CD4-positive, alpha-beta T cell (primary cell): ENCODE results near the gene SHTN1. TPM values are rescaled to one million over a fixed set of nuclear protein-coding genes. Genes with fewer than 3 reads are reported as not detected.
A peak's percentile ranks its signal among the peaks of the same experiment; 100 is the strongest.

Experiments used
- ATAC-seq: fragments of 200-7000 bp; cut with Tn5 transposase; one replicate; pipeline ENCODE4 v1.10.0; 2022; ENCODE audit warnings: mild to moderate bottlenecking; ENCODE audit not compliant: poor library complexity
- CTCF ChIA-PET: fragments of 350-600 bp; sonication (Branson Sonifier 250); formaldehyde crosslinking; loops from one replicate; lab custom pipeline; 2021; ENCODE audit warnings: antibody characterized with exemption, inconsistent platforms; lab: Charles Lee
- POLR2A ChIA-PET: fragments of 350-600 bp; sonication (Branson Sonifier 250); formaldehyde crosslinking; loops from one replicate; lab custom pipeline; 2021; ENCODE audit warnings: antibody characterized with exemption, inconsistent platforms; lab: Charles Lee
- DNase-seq, 14 experiments: peaks; one replicate each; pipeline ENCODE4 v3.0.0-alpha.2; 2013 to 2020; ENCODE audit warnings: mixed read lengths in 2 of 14
- H3K27ac ChIP-seq, 2 donors: one replicate each; pipeline versions ENCODE4 v1.5.1 to v1.7.0; 2013; ENCODE audit warnings: low read length in 2 of 2, low read depth in 1 of 2, mild to moderate bottlenecking in 1 of 2
- H3K27me3 ChIP-seq, 2 experiments: 1 replicate in 1 of 2; 2 replicates in 1 of 2; pipeline versions ENCODE4 v1.6.1 to v1.7.0; 2013; ENCODE audit warnings: low read length in 2 of 2, control low read depth in 1 of 2, mild to moderate bottlenecking in 1 of 2, moderate library complexity in 1 of 2; ENCODE audit not compliant: insufficient read depth in 2 of 2, control insufficient read depth in 1 of 2
- H3K36me3 ChIP-seq: one replicate; pipeline ENCODE4 v1.6.1; 2013; ENCODE audit warnings: low read length, control low read depth; ENCODE audit not compliant: insufficient read depth
- H3K4me1 ChIP-seq: one replicate; pipeline ENCODE4 v1.6.1; 2013; ENCODE audit warnings: low read length, control low read depth; ENCODE audit not compliant: insufficient read depth
- H3K4me3 ChIP-seq: one replicate; pipeline ENCODE4 v1.5.1; 2013; ENCODE audit warnings: mild to moderate bottlenecking, low read length, moderate library complexity
- H3K9me3 ChIP-seq, 2 experiments: 1 replicate in 1 of 2; 2 replicates in 1 of 2; pipeline versions ENCODE4 v1.6.1 to v1.7.0; 2013; ENCODE audit warnings: low read length in 2 of 2, mild to moderate bottlenecking in 2 of 2, control low read depth in 1 of 2, moderate library complexity in 1 of 2; ENCODE audit not compliant: control insufficient read depth in 1 of 2, insufficient read depth in 1 of 2
- H3K27ac Mint-ChIP-seq: one replicate; pipeline ENCODE4 v1.8.0; 2020; ENCODE audit warnings: mixed read lengths
- H3K27me3 Mint-ChIP-seq: one replicate; pipeline ENCODE4 v1.8.0; 2021; ENCODE audit warnings: mixed read lengths
- H3K36me3 Mint-ChIP-seq: one replicate; pipeline ENCODE4 v1.8.0; 2021; ENCODE audit warnings: low read depth, mixed read lengths
- H3K4me1 Mint-ChIP-seq: one replicate; pipeline ENCODE4 v1.8.0; 2021; ENCODE audit warnings: low read depth, mixed read lengths
- H3K4me3 Mint-ChIP-seq: one replicate; pipeline ENCODE4 v1.8.0; 2020; ENCODE audit warnings: mild to moderate bottlenecking, mixed read lengths
- H3K9me3 Mint-ChIP-seq: one replicate; pipeline ENCODE4 v1.8.0; 2020; ENCODE audit warnings: mixed read lengths
- intact Hi-C, 2 experiments: fragments of 100-400 bp; cut with DNase I in 1 of 2; cut with micrococcal nuclease in 1 of 2; formaldehyde crosslinking; loops; one replicate each; pipeline versions ENCODE4 v1.15.1 to v1.9.0; 2023 to 2025; cut with DNase I, micrococcal nuclease
- total RNA-seq, 174 experiments: library from RNA in 2 of 174; stranded (reverse) in 2 of 174; gene quantifications; one replicate each; pipeline ENCODE4 v1.2.3 and lab custom pipeline; 2021 to 2026
- TF ChIP-seq, protein P1 (sequence below): fragments of 200-600 bp; IDR thresholded peaks from one replicate; pipeline ENCODE4 v1.8.0; 2022; ENCODE audit warnings: antibody characterized with exemption, mild to moderate bottlenecking

The SHTN1 gene
- total RNA-seq, 2 experiments from 2014 or later: 0.75 to 0.85 TPM

DNA sequence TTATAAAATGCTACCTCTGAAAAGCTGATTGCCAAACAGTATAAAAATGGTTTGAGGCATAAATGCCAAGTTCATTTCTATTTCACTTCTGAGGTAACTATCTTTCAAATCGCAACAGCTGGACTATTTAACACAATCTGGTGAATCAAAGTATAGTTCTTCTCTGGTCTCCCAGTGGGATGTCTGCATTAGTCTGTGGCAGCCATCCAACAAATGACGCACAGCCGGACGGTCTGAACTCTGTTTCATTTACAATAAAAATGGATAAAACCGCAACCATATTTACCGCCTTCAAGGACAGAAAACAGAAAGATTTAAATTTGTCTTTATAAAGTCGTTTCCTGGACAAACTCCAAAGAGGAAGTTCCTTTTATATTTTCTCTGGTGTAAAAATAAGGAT is 113.8 kb downstream of the SHTN1 start:
- Mint-ChIP-seq H3K27me3 (peaks cover 52% of the 10 kb centered on the region), H3K4me1 (no peaks in the 10 kb centered on the region), H3K4me3 (no peak overlapping the region), H3K36me3 (no peaks in the 10 kb centered on the region), H3K27ac (no peak overlapping the region), H3K9me3 (no peaks in the 10 kb centered on the region)
- intact Hi-C loops: no loop called here
- POLR2A ChIA-PET: no interaction called here
- Histone ChIP-seq H3K9me3 (peaks cover 0 to 3% of the 10 kb centered on the region in 2 experiments), H3K4me3 (no peak overlapping the region), H3K27ac (no peak overlapping the region), H3K36me3 (no peaks in the 10 kb centered on the region), H3K27me3 (no peaks in the 10 kb centered on the region), H3K4me1 (no peaks in the 10 kb centered on the region)
- CTCF ChIA-PET: no interaction called here
- no peak for DNase-seq
- TF ChIP-seq, protein P1, sequence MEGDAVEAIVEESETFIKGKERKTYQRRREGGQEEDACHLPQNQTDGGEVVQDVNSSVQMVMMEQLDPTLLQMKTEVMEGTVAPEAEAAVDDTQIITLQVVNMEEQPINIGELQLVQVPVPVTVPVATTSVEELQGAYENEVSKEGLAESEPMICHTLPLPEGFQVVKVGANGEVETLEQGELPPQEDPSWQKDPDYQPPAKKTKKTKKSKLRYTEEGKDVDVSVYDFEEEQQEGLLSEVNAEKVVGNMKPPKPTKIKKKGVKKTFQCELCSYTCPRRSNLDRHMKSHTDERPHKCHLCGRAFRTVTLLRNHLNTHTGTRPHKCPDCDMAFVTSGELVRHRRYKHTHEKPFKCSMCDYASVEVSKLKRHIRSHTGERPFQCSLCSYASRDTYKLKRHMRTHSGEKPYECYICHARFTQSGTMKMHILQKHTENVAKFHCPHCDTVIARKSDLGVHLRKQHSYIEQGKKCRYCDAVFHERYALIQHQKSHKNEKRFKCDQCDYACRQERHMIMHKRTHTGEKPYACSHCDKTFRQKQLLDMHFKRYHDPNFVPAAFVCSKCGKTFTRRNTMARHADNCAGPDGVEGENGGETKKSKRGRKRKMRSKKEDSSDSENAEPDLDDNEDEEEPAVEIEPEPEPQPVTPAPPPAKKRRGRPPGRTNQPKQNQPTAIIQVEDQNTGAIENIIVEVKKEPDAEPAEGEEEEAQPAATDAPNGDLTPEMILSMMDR: no peak
- no peak for ATAC-seq

DNA sequence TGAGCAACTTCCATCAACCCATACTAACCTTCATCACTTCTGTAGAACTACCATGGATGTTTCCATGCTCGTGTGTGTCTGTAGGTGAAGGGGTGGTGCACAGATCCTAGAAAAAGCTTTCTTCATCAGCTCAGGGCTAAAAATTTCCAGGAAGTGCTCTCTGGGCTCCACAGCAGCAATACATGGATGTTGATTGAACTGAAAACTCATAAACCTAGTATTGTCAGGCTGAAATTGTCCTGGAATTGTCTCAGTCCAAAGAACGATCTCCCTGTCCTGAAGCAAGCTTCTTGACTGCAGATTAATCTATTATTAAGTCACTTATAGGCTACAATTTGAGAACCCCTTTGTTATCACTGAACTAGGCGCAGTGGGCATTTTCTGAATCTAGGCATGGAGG is 115.9 kb downstream of the SHTN1 start:
- no peak overlapping the region for H3K4me3 ChIP-seq
- H3K9me3 ChIP-seq: peaks cover 0 to 3% of the 10 kb centered on the region in 2 experiments
- no peak for ATAC-seq
- intact Hi-C loops: no loop called here
- Mint-ChIP-seq H3K27me3 (peaks cover 62% of the 10 kb centered on the region), H3K27ac (no peak overlapping the region), H3K36me3 (no peaks in the 10 kb centered on the region), H3K4me1 (no peaks in the 10 kb centered on the region), H3K9me3 (no peaks in the 10 kb centered on the region), H3K4me3 (no peak overlapping the region)
- no peak for DNase-seq
- no peaks in the 10 kb centered on the region for H3K27me3 ChIP-seq
- H3K36me3 ChIP-seq: no peaks in the 10 kb centered on the region
- TF ChIP-seq, protein P1: no peak
- no peaks in the 10 kb centered on the region for H3K4me1 ChIP-seq
- H3K27ac ChIP-seq: no peak overlapping the region
- ChIA-PET POLR2A (no interaction called here), CTCF (no interaction called here)

DNA sequence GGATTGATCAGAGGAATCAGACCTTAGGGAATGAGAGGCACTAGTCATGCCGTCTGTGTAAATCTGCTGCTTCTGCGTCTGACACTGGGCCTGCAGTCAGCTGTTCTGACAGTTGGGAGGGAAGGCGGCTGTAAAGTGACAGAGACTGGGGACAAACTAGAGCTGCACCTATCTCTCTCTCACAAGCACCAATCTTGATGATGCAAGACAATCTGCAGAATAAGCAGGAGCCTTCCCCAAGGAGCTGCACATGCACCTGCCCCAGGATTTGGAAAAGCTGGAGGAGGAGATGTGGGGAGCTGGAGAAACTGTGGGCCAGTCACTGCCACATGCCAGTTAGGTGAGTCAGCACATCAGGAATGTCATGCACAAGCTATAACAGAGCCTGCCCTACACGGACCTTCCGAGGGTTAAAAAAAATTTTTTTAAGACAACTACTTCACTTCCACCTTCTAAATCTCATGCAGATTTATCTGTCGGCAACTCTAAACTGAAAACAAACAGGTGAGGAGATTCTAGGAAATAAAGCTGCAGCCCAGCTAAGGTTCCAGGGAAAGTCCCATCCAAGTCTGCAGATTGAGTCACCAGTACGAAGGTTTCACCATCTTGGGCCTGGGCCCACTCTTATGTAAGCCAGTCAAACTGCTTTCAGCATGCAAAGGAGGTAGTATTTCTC is 116.5 kb downstream of the SHTN1 start:
- intact Hi-C loops: no loop called here
- no peak overlapping the region for H3K27ac ChIP-seq
- H3K4me1 ChIP-seq: no peaks in the 10 kb centered on the region
- CTCF ChIA-PET: no interaction called here
- no peaks in the 10 kb centered on the region for H3K36me3 ChIP-seq
- Mint-ChIP-seq H3K4me3 (no peak overlapping the region), H3K27ac (no peak overlapping the region), H3K4me1 (no peaks in the 10 kb centered on the region), H3K36me3 (no peaks in the 10 kb centered on the region), H3K9me3 (no peaks in the 10 kb centered on the region), H3K27me3 (peaks cover 58% of the 10 kb centered on the region)
- TF ChIP-seq, protein P1: no peak
- H3K27me3 ChIP-seq: no peaks in the 10 kb centered on the region
- no peak for ATAC-seq
- peaks cover 0 to 3% of the 10 kb centered on the region in 2 experiments for H3K9me3 ChIP-seq
- no peak overlapping the region for H3K4me3 ChIP-seq
- POLR2A ChIA-PET: no interaction called here
- peak in 2 of 14 experiments; percentile 5 to 8 for DNase-seq
